Muscle layer of colon (tissue), 2 donors: Measurements from ENCODE around the gene CD177.
"Not testable (repeated sequence)": the region's sequence is repeated elsewhere in the genome, so short reads cannot be mapped to it uniquely, and the experiment has no call there.

Experiments used
- H3K27ac ChIP-seq: one replicate; pipeline ENCODE4 v1.7.0; 2013; ENCODE audit warnings: low read depth, mild to moderate bottlenecking, low read length, moderate library complexity
- H3K27me3 ChIP-seq, 2 donors: one replicate each; pipeline ENCODE4 v1.7.0; 2013; ENCODE audit warnings: low read length in 2 of 2, mild to moderate bottlenecking in 2 of 2; ENCODE audit not compliant: insufficient read depth in 2 of 2, control insufficient read depth in 1 of 2
- H3K36me3 ChIP-seq: one replicate; pipeline ENCODE4 v1.7.0; 2013; ENCODE audit warnings: mild to moderate bottlenecking, low read length; ENCODE audit not compliant: insufficient read depth
- H3K4me1 ChIP-seq: one replicate; pipeline ENCODE4 v1.7.0; 2013; ENCODE audit warnings: mild to moderate bottlenecking, low read length; ENCODE audit not compliant: insufficient read depth
- H3K4me3 ChIP-seq, 2 donors: one replicate each; pipeline ENCODE4 v1.7.0; 2013; ENCODE audit warnings: low read length in 2 of 2, low read depth in 1 of 2, mild to moderate bottlenecking in 1 of 2, moderate library complexity in 1 of 2
- H3K9ac ChIP-seq: one replicate; pipeline ENCODE4 v1.7.0; 2013; ENCODE audit warnings: low read length
- H3K9me3 ChIP-seq: one replicate; pipeline ENCODE4 v1.7.0; 2013; ENCODE audit warnings: mild to moderate bottlenecking, low read length
- donor health status: abdominal sarcoma.
- donor health status: Adenocarcinoma of cecum.

CD177 gene

DNA sequence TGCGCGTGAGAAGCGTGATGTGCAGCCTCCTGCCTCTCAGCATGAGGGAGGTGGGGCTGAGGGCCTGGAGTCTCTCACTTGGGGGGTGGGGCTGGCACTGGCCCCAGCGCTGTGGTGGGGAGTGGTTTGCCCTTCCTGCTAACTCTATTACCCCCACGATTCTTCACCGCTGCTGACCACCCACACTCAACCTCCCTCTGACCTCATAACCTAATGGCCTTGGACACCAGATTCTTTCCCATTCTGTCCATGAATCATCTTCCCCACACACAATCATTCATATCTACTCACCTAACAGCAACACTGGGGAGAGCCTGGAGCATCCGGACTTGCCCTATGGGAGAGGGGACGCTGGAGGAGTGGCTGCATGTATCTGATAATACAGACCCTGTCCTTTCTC, 8.7 kb downstream of the CD177 start:
- no peaks in the 10 kb centered on the region for H3K27me3 ChIP-seq
- no peak overlapping the region for H3K27ac ChIP-seq
- no peaks in the 10 kb centered on the region for H3K4me1 ChIP-seq
- no peaks in the 10 kb centered on the region for H3K36me3 ChIP-seq
- H3K9me3 ChIP-seq, result no peaks in the 10 kb centered on the region
- no peak overlapping the region for H3K9ac ChIP-seq
- H3K4me3 ChIP-seq, result no peak overlapping the region

DNA sequence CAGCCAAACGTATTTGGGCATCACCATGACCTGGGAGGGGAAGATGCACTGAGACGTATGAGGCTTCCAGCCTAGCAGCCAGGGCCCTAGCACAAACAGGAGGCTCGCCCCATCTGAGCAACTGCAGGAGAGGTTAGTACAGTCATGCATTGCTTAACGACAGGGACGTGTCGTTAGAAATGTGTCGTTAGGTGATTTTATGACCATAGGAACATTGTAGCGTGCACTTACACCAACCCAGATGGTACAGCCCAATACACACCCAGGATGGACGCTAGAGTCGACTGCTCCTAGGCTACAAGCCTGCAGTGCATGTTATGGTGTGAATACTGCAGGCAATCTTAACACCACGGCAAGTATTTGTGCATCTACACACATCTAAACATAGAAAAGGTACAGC, 9.3 kb downstream of the CD177 start:
- Histone ChIP-seq H3K27ac (no peak overlapping the region), H3K4me3 (no peak overlapping the region), H3K27me3 (no peaks in the 10 kb centered on the region), H3K36me3 (no peaks in the 10 kb centered on the region), H3K4me1 (no peaks in the 10 kb centered on the region), H3K9me3 (no peaks in the 10 kb centered on the region), H3K9ac (no peak overlapping the region)

DNA sequence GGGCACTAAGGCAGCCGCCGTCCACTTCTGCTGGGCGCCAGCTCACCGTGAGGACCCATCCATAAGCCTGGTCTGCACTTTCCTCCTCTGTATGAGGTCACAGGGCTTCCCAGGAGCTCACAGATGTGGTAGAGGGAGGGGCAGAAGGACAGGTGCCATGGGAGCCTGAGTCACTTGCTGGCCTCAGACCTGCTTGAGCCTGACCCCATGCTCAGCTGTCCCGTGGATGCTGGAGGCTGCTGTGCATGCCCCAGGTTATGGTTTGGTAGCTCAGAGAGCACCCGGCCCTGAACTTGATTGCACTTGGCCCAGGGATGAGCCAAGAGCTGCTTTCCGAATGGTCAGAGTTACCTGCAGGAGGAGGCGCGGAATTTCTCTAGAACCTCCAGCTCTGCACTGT, 12.2 kb downstream of the CD177 start:
- not testable (repeated sequence) for H3K9ac ChIP-seq, H3K9me3 ChIP-seq, H3K4me3 ChIP-seq, H3K36me3 ChIP-seq, H3K4me1 ChIP-seq, H3K27ac ChIP-seq, H3K27me3 ChIP-seq

DNA sequence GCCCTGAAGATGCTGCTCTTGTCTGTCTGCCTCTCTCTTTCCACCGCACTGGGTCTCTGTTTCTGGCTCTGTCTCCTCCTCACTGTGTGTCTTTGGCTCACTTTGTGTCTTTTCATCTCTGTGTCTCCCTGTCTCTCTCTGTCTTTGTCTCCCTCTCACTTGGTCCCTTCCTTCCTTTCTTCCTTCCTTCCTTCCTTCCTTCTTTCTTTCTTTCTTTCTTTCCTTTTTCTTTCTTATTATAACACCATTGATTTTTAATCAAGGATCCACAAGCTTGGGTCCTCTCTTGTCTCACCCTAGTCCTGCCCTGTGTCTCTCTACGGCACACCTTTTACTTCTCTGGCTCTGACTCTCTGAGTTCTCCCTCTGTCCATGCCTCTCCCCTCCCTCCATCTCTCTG, 14.3 kb downstream of the CD177 start:
- H3K9me3 ChIP-seq, result no peaks in the 10 kb centered on the region
- no peak overlapping the region for H3K27ac ChIP-seq
- H3K4me3 ChIP-seq, result no peak overlapping the region
- no peaks in the 10 kb centered on the region for H3K36me3 ChIP-seq
- H3K4me1 ChIP-seq, result no peaks in the 10 kb centered on the region
- H3K27me3 ChIP-seq, result peaks cover 0 to 5% of the 10 kb centered on the region in 2 donors
- H3K9ac ChIP-seq, result no peak overlapping the region

DNA sequence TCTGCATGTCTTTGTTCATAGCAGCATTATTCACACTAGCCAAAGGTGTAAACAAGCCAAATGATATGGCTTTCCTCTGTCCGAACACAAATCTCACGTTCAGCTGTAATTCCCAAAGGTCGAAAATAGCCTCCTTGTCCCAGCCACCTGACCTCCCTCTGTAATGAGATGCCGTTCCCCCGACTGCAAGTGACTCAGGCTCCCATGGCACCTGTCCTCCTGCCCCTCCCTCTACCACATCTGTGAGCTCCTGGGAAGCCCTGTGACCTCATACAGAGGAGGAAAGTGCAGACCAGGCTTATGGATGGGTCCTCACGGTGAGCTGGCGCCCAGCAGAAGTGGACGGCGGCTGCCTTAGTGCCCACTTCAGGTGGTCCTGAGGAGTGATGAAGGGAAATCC, 15.4 kb downstream of the CD177 start:
- H3K9ac ChIP-seq, H3K36me3 ChIP-seq, H3K9me3 ChIP-seq, H3K4me1 ChIP-seq, H3K27me3 ChIP-seq, H3K4me3 ChIP-seq, H3K27ac ChIP-seq: not testable (repeated sequence)

DNA sequence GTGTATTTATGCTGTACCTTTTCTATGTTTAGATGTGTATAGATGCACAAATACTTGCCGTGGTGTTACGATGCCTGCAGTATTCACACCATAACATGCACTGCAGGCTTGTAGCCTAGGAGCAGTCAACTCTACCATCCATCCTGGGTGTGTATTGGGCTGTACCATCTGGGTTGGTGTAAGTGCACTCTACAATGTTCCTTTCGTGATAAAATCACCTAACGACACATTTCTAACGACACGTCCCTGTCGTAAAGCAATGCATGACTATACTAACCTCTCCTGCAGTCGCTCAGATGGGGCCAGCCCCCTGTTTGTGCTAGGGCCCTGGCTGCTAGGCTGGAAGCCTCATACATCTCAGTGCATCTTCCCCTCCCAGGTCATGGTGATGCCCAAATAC, 18.4 kb downstream of the CD177 start:
- no peak overlapping the region for H3K4me3 ChIP-seq
- no peaks in the 10 kb centered on the region for H3K9me3 ChIP-seq
- no peak overlapping the region for H3K27ac ChIP-seq
- H3K36me3 ChIP-seq, result no peaks in the 10 kb centered on the region
- peaks cover 0 to 5% of the 10 kb centered on the region in 2 donors for H3K27me3 ChIP-seq
- H3K9ac ChIP-seq, result no peak overlapping the region
- H3K4me1 ChIP-seq, result no peaks in the 10 kb centered on the region

DNA sequence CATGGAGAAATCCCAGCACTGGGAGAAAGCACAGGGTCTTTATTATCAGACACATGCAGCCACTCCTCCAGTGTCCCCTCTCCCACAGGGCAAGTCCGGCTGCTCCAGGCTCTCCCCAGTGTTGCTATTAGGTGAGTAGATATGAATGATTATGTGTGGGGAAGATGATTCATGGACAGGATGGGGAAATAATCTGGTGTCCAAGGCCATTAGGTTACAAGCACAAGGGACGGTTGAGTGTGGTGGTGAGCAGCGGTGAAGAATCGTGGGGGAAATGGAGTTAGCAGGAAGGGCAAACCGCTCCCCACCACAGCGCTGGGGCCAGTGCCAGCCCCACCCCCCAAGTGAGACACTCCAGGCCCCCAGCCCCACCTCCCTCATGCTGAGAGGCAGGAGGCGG, 19.0 kb downstream of the CD177 start:
- H3K4me1 ChIP-seq, result no peaks in the 10 kb centered on the region
- H3K36me3 ChIP-seq, result no peaks in the 10 kb centered on the region
- no peak overlapping the region for H3K4me3 ChIP-seq
- H3K9ac ChIP-seq, result no peak overlapping the region
- H3K9me3 ChIP-seq, result no peaks in the 10 kb centered on the region
- no peak overlapping the region for H3K27ac ChIP-seq
- peaks cover 0 to 5% of the 10 kb centered on the region in 2 donors for H3K27me3 ChIP-seq

DNA sequence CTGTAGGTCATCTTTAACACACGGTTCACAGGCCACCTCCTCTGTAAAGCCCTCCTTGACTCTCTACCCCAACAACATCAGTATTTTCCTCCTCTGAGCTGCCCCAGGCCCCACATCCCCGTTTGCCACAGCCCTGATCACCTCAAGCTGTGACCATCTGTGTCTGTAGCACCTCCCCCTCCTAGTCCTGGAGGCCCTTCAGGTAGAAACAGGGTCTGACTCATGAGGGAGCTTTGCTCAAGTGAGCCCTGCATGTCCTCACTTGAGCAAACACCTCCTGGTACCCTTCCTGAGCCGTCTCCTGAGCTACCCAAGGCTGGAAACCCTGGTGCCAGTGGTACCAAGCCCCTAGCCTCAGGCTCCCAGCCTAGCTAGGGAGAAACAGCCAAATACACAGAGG, 24.1 kb downstream of the CD177 start:
- not testable (repeated sequence) for H3K36me3 ChIP-seq, H3K27me3 ChIP-seq, H3K9me3 ChIP-seq, H3K27ac ChIP-seq, H3K4me1 ChIP-seq, H3K9ac ChIP-seq, H3K4me3 ChIP-seq

DNA sequence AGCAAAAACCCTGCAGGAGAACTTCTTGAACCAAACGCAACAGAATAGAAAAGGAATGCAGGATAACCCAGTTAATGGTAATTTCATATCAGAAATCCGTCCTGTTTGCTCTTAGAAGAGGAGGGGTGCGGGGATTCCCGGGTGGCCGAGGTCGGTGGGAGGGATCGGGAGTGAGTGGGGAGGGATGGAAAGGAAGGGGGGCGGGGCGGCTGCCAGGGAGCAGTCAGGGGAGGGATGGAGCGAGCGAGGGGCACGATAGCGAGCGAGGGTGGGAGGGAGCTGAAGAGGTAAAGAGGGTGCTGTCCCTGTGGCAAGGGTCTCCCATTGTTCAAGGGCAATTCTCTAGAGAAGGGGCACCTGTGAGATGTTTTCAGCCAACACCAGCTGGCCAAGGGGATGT, 26.5 kb downstream of the CD177 start:
- no peaks in the 10 kb centered on the region for H3K36me3 ChIP-seq
- no peak overlapping the region for H3K9ac ChIP-seq
- H3K4me1 ChIP-seq, result no peaks in the 10 kb centered on the region
- H3K9me3 ChIP-seq, result no peaks in the 10 kb centered on the region
- peaks cover 0 to 8% of the 10 kb centered on the region in 2 donors for H3K27me3 ChIP-seq
- H3K27ac ChIP-seq, result no peak overlapping the region
- no peak overlapping the region for H3K4me3 ChIP-seq

DNA sequence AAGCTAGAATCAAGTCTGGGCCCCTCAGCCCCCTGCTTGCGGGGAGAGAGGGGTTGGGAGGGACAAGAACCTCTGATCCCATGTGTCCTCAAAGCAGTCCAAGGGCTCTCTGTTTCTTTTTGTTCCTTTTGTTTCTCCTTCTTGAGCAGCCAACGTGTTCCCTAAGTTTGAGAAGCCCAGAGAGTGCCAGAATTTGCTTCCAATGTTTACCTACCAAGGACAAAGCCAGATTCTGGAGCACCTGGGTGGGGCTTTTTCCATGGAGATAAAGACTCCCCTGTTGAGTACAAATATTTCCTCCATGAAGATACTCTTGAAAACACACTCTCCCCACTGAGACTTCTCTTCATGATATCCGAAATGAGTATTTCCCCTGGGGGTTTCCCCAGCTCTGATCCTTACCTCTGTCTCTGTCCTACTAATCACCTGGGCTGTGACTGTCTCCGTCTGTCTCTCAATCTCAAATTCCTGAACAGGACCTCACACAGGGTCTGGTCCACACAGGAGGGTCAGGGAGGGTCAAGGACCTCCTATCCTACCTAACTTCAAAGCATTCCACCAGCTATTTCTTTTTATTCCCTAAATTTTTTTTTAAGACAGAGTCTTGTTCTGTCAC, 27.4 kb downstream of the CD177 start:
- Histone ChIP-seq H3K9me3 (no peaks in the 10 kb centered on the region), H3K4me1 (no peaks in the 10 kb centered on the region), H3K36me3 (no peaks in the 10 kb centered on the region), H3K27ac (no peak overlapping the region), H3K9ac (no peak overlapping the region), H3K4me3 (no peak overlapping the region), H3K27me3 (peaks cover 0 to 8% of the 10 kb centered on the region in 2 donors)

DNA sequence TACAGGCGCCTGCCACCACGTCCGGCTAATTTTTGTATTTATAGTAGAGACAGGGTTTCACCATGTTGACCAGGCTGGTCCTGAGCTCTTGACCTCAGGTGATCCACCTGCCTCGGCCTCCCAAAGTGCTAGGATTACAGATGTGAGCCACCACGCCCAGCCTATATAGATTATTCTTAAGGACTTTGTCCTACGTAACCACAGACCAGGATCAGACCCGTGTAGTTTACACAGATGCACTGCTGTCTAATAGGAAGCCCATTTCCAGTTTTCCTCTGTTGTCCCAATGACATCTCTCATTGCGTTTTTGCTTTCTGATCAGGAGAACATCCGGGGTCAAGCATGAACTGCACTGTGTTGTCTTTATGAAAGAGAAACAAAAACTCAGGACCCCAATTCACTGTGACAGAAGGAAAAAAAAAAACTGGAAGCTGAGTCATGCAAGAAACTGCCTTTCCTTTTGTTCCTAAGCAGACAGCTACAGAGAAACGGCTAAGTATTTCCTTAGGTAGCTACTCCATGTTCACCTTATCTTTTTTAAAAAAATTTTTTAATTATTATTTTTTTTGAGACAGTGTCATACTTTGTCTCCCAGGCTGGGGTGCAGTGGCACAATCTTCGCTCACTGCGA, 29.2 kb downstream of the CD177 start:
- H3K27ac ChIP-seq, H3K4me3 ChIP-seq, H3K4me1 ChIP-seq, H3K36me3 ChIP-seq, H3K9ac ChIP-seq, H3K9me3 ChIP-seq, H3K27me3 ChIP-seq: not testable (repeated sequence)

DNA sequence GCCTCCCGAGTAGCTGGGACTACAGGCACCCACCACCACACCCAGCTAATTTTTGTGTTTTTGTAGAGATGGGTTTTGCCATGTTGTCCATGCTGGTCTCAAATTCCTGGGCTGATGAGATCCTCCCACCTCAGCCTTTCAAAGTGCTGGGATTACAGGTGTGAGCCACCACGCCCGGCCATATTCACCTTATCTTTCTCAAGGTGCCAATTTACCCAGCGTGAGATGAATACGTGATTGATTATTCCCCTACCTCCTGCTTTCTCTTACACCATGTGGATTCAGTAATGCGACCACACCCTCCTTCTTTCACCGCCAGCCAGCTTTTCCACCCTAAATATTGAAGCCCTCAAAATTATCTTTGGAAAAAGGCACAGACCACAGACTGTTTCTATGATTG, 29.8 kb downstream of the CD177 start:
- not testable (repeated sequence) for H3K27ac ChIP-seq, H3K27me3 ChIP-seq, H3K9me3 ChIP-seq, H3K36me3 ChIP-seq, H3K4me3 ChIP-seq, H3K9ac ChIP-seq, H3K4me1 ChIP-seq
